Stromal cell of bone marrow (primary cell): ENCODE data around the gene MATN3.
"Not testable (repeated sequence)": the region's sequence is repeated elsewhere in the genome, so short reads cannot be mapped to it uniquely, and the experiment has no call there.

Experiments
- DNase-seq: peaks from one replicate; pipeline ENCODE4 v3.0.0-alpha.2; 2012; ENCODE audit warnings: low read depth

MATN3 gene, protein sequence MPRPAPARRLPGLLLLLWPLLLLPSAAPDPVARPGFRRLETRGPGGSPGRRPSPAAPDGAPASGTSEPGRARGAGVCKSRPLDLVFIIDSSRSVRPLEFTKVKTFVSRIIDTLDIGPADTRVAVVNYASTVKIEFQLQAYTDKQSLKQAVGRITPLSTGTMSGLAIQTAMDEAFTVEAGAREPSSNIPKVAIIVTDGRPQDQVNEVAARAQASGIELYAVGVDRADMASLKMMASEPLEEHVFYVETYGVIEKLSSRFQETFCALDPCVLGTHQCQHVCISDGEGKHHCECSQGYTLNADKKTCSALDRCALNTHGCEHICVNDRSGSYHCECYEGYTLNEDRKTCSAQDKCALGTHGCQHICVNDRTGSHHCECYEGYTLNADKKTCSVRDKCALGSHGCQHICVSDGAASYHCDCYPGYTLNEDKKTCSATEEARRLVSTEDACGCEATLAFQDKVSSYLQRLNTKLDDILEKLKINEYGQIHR

DNA sequence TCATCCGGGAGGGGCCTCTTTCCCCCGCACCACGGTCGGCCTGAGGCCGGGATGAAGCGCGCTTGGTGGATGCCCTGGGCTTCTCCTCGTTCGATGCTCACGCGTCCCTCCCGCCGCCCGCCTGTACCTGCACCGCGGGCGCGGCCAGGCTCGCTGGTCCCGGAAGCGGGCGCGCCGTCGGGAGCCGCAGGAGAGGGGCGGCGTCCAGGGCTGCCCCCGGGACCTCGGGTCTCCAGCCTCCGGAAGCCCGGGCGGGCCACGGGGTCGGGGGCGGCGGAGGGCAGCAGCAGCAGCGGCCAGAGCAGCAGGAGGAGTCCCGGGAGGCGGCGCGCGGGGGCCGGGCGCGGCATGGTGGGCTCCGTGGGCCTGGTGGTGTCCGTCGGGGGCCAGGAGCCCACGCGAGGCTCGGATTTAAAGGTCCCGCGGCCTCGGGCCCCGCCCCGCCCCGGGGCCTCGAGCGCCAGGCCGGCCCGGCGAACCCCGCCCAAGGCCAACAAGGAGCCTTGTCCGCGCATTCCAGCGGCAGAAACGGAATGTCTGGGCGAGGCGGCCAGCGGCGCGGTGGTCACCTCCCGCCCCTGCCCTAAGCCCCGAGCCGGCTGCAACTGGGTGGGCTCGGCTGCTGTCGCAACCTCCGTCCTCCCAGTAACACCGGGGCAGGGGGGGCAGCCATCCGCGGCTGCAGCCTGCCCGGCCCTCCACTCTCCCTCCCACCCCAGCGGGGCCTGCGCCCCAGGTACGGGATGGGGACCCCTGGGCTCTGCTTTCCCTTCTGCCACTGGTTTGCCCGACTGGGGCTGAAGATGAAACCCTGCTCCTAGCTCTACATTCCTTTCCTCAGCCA, at the start of gene MATN3:
Gene MATN3 (minus strand): TSS at position 387 of the 844 bp plus-strand sequence. CDS start 37 bp downstream, at position 350.
- DNase-seq = no peak

DNA sequence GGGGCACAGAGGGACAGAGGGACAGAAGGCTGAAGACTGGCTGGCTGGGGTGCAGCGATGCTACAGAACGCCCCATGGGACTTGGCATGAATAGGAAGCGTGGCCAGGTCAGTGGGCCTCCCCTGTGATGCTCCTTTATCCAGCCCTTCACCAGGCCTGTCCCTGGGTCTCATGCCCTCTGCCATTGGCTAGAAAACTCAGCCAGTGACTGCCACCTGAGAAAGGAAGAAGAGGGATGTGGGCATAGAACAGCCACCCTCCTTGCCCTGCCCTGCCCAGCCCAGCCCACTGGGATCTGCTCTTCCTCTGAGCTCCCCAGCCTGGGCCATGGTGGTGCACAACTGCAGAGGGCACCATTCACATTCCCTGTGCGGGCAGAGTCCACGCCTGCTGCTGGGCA, 49.5 kb upstream of the MATN3 start:
- no peak for DNase-seq

DNA sequence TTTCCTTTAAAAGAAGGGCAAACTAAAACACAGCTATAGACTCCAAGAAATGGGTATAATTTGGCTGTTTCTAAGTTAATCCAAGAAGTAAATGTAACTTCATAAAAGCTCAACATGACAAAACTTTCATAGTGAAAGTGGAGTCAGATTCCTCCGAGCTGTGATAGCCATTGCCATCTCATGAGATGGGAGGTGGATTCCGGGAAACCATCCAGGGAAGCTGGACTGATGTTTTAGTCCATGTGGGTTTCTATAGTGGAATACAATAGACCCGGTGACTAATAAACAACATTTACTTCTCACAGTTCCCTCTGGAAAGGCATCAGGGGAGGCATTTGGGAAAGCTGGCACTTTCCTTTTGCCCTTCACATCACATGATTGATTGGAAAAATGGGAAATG, 49.0 kb upstream of the MATN3 start:
- DNase-seq = peak; percentile 65

DNA sequence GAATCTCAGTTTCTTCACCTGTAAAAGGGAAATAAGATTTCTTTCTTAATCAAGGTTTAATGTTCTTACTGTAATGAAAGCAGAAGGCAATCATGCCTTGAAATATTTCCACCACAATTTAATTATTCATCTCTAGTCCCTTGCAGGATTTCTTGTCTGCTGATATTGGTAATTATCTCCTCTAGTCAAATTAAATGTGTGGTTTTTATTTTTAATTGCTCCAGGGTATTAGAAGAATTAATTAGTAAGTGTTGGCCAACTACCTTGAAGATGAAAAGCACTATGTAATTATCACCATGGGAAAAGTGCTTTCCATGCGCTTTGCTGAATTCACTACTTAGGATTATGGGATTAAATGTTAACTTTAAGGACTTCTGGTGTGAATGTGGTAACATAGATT, 47.6 kb upstream of the MATN3 start:
- no peak for DNase-seq

DNA sequence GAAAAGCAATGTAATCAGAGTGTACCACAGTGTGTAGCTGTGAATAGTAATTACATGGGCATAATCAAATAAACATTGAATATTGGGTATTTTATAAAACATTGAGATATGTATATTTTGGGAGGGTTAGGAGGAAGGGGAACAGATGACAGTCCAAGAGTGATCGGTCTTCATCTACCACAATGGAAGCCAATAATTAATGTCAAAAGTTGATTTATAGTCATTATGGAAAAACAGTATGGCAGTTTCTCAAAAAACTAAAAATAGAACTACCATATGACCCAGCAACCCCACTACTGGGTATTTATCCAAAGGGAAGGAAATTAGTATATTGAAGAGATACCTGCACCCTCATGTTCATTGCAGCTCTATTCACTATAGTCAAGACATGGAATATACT, 44.8 kb upstream of the MATN3 start:
- no peak for DNase-seq

DNA sequence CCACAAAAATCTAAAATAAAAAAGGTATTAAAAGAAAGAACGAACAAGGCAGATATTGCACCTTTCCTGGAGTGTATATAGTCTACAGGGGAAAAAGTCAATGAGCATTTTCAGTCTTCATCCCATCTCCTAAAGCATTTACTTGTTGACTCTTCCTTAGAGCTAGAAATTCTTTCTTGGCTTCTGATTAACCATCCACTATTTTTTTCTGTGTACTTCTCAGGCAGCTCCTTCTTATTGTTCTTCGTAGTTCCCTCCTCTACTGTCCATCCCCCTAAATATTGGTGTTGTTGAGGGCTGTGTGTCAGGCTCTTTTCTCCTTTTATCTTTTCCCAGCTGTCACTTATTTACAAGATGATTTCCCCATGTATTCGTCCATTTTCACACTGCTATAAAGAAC, 42.5 kb upstream of the MATN3 start:
- no peak for DNase-seq

DNA sequence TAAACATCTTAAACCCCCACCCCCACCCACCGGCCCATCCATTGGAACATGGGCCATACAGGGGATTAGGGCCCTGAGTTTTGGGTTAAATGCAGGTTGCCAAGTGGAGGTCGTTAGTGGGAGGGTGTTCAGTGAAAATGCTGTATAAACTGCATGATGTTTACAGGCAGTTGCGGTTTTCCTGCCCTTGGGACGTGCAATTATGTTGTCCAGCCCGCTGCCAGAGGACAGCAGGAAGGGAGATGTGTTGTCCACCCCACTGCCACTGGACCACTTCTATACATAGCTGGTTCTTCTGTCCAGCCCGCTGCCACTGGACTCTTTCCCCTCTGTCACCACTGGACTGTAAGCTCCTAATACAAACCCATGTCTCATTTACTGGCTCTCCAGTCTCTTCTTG, 41.7 kb upstream of the MATN3 start:
- DNase-seq = no peak

DNA sequence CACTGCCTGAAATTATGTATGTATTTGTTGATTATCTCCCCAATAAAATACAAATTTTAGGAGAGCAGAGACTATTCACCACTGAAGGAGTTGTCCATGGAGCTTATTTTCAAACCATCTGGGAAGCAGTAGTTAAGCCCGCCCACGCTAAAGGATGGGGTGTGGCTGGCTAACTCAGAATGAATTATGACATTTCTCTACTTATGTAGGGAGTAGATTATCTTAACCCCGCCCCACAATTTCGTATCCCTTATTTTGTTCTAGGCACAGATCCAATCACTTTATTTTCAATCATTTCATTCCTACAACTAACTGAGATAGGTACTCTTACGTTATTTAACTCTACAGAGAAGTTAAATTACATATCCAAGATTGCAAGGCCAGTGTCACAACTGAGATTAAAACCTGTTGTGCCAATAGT, 40.4 kb upstream of the MATN3 start:
- peak; percentile 83 for DNase-seq

DNA sequence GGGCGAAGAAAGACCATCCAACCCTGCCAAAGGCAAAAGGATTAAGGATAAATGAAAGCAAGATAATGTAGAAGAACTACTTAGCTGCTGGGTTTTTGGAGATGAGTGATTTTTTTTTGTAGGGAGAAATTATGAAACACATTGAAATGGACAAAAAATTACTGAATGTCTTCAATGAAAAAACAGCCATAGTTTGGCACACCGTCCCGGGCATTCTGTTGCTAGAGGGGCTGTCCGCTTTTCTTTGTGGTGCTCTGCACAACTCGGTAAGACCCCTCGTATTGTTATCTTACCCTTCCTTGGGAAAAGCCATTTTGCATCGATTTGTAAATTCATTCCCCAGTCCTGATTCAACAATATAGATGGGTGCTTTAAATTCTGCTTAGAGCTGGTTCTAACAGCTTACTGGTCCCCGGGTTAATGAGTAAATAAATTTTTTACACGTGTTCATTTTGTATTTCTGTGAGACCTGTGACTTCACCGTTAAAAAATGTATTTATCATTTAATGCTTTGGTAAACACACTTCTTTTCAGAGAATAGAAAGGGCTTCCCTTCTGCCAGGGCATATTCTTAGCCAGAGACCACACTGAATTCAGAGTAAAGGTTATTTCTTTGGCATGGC, 39.9 kb upstream of the MATN3 start:
- no peak for DNase-seq

DNA sequence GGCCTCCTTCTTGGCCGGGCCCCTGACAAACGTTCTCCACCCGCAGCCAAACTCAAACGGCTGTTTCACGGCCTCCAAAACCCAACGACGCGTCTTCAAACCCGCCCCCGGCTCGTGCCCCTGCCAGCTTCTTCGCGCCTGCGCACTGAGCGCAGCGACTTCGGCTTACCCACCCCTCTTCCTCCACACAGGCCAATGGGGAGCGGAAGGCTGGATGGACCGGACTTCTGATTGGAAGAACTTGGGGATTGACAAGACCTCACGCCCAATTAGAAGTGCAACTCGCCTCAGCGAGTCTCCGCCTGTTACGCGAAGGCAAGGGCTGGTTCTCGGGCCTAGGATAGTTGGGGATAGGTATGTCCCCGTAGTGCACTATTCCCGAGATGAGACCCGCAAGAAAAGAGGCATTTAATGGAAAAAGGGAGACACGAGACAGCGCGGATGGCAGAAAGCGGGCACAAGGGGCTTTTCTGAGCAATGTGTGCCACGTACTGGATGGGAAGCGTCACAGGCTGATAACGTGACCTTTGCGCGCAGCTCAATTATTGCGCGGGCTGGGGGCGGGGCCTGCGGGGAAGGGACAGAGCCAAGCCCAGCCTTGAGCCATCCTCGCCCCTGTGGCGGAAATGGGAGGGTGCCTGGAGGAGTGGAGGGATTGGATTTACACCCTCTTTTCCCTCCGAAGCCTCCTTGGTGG, 39.2 kb upstream of the MATN3 start, which contains the start of gene LAPTM4A:
Gene LAPTM4A (minus strand): TSS at position 97 of the 697 bp plus-strand sequence. CDS start 108 bp downstream, outside the sequence.
- peak; percentile 100 for DNase-seq

DNA sequence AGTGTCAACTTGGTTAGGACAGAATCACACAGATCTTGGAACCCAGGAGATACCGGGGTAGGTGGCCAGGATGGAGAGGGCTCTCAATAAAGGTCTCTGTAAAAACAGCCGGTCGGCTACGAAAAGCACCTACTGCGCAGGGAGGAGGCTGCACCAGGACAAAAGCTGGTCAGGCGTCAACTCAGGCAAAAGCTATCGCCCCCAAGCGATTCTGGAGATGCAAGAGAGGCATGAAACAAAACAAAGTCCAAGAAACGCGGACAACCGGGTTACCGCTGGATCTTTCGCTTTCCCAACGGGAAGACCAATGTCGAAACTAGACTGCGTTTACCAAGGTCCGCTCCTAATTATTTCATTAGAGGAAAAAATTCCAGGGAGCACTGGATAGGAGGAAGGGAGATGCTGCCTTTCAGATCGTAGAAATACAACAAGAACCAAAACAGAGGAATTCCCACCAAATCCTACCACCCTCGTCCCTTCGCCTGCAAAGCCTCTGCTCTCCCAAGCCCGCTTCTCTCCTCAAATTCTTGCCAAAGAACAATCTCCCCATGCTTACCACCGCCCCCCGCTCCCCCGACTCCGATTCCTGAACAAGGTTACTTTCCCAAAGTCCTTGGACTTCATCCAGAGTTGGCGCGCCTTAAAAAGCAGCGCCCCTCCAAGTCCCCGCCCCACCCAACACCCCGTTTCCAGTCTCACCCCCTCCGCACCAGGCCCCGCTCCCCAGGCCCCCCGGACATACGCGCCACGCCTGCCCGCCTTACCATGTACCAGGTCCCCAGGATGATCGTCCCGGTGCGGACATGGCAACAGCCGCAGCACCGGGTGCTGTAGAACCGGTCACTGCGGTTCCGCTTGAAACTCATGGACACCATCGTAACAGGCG, 38.4 kb upstream of the MATN3 start:
- peak; percentile 57 for DNase-seq

DNA sequence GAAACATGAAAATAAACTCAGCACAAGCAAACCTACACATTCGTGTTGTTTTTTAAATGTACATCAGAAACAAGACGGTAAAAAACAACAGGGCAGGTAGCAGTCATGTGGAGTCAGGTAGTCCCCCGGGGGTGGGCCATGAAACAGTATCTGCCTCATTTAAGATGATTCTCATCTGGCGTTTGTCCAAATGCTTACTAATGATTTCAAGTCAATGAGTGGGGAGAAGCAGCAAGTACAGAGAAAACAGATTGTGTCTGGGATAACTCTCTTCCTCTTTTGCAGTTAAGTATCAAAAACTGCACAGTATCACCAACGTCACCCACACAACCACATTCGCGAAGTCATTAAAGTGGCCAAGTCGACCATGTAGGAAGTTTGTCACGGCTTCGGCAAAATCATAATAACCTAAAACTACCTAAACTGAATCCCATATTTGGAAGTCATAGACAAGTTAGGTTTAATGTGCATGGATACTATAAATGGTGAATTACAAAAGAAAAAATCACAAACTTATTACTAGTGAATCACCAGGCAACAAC, 37.7 kb upstream of the MATN3 start:
- peak; percentile 64 for DNase-seq

DNA sequence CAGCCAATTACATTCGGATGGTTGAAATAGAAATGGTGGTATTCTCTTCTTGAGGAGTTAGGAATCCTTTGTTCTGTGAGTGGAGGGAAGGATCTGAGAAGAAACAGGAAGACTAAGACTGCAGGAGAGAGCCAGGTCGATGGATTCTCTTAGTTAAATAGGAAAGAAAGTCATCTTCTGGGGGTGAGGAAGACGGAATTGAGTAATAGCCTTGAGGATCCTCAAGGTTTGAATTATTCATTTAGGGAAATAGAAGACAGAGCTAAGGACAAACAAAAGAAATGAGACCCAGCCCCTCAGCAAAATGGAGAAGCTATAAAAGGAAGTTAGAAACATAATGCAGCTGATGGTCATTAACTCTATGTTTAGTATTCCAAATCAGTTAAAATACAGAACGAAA, 37.2 kb upstream of the MATN3 start:
- DNase-seq = no peak

DNA sequence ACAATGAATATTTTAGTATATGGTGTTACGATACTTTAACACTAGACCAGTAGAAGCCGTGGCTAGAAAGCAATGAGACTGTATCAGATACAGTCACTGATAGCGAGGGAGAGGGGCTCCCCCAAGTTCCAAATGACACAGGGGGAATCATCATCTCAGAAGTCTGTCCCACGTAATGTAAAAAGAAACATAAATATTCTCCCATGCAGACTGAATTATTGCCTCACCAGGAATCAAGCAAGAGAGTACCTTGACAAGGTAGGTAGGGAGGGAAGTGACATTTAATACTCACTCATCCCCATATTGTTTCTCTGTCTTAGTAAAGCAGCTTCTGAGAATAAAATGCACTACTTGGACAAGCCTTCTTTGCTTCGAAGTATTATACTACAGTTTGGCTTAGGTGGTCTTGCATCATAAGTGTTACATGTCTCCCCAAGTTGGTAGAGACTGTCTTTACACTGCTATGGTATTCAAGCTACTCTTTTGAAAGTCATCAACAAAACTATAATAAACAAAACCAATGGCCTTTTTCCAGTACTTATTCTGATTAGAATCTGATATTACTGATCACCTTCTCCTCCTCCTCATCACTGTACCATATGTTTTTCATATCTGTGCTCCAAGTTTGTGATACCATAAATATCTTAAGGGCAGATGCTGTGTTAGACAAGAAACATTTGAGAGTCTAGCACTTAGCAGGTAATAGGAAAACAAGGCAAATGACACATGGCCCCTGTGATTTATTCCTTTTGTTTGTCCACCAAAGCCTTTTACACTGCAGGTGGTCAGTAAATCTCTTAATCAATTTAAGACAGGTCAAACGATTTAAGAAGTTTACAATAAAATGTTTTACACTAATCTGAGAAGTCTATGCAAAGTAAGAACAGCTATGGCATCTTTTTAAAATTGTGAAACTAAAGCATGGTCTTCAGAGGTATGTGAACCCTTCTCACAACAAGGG, 36.3 kb upstream of the MATN3 start:
- DNase-seq = no peak

DNA sequence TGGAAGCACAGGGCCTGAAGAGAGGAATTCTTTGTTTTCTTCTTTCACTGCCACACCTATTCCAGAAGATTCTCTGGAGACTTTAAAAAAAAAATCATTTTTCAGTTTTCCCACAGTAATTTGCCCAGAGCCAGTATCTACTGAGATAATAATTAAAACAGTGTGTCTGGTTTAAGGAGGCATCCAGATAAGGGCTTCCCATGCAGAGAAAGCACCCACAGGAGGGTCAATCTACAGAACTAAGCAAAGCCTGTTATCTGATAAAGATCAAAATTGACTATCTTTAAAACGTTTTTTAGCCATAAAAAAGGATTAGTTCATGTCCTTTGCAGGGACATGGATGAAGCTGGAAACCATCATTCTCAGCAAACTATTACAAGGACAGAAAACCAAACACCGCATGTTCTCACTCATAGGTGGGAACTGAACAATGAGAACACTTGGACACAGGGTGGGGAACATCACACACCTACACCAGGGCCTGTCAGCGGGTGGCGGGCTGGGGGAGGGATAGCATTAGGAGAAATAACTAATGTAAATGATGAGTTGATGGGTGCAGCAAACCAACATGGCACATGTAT, 33.3 kb upstream of the MATN3 start:
- DNase-seq = not testable (repeated sequence)

DNA sequence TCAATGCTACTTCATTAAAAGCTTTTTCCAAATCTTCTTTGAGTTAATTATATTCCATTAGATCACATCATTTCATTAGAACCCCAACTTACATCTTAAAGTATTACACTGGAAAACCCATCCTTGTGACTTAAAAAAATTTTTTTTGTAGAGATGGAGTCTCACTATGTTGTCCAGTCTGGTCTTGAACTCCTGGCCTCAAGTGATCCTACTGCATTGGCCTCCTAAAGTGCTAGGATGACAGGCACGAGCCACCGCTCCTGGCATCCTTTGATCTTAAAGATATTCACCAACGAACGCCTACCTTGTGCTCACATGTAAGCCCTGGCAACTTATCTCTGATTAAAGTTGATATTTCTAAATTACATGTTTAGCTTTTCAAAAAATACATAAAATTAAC, 32.3 kb upstream of the MATN3 start:
- DNase-seq = no peak

DNA sequence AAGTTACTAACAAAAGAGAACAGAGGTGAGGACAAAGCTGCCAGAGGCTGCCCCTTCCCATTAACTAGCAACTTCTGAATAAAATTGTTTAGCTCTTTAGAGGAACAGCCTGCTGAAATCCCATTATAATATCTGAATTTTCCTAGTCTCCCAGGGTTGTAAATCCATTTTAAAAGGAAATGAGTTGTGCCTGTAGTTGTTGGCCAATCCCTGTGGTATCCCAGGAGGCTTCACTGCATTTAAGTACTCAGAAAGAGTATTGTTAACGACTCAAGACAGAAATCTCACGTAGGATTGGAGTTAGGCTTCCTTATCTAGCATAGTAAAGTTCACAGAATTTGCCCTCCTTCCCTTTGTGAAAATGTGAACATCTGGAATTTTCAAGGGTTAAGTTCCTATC, 30.1 kb upstream of the MATN3 start:
- no peak for DNase-seq

DNA sequence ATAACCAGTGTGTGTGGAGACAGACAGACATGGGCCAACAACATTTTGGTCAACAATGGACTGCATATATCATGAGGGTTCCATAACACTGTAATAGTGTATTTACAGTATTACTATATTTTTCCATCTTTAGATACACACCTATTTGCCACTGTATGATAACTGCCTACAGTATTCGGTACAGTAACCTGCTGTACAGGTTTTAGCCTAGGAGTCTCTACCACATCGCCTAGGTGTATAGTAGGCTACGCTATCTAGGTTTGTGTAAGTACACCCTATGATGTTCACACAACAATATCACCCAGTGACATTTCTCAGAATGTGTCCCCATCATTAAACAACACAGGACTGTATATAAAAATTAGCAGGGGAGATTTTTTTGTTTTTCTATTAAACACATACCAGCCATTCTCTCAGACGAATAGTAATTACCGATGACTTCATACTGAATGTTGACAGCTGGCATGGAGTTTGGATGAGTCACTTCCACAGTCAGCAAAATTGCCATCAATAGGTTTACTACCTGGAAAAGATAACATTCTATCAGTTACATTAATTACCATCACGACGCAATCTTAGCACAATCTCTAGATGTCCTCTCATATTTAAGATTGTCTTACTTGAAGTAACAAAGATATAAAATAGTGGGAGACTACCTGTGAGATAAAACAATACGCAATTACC, 28.2 kb upstream of the MATN3 start:
- peak; percentile 10 for DNase-seq
